ENCODE results near the gene ATP8A2.
"Not testable (repeated sequence)": the region's sequence is repeated elsewhere in the genome, so short reads cannot be mapped to it uniquely, and the experiment has no call there.

ATP8A2 gene

DNA sequence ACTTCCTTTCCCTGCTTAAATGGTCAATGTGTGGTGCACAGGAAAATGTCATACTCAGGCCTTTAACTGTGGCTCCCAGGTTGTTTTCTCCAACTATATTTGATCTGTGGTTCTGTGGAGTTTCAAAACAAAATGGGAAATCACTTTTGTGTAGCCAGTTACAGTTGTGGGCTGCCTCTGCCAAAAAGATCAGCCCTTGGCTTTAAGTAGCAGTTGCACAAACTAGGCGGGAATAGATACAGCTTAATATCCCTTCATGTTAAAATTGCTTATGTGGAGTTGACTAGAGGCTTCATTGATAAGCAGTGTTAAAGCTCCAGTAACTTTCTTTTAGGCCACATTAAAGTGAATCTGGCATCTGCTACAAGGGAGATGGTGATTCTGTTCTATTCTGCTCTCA is 395.2 kb downstream of the ATP8A2 start:
- no peak for DNase-seq (ENCODE audit: low read depth in 2 of 2)

- DNase-seq (ENCODE audit: low read depth in 2 of 2), result no peak
These were observed 396.6 kb downstream of the ATP8A2 start for GRCh38 chr13:25768376-25768775.

GRCh38 chr13:25768838-25769237 is 397.1 kb downstream of the ATP8A2 start:
- no peak for DNase-seq (ENCODE audit: low read depth in 2 of 2)

GRCh38 chr13:25770601-25771000 is 398.8 kb downstream of the ATP8A2 start:
- no peak for DNase-seq (ENCODE audit: low read depth in 2 of 2)

DNA sequence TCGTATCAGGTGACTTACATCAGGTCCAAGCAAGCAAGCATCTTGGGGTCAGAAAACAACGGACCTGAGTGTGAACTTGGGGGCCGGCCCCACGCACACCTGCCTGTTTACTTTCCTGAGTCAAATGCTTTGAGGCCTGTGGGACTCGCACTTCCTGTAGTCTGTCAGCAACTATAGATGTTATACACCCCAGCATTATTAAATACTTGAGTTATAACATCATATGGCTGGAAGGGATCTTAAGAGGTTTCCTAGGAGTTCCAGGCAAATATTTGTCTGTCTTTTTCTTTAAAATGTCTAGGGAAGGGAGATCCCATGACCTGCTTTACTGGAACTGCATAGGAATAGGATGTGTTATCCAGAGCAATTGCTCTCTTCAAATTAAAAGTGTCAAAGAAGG is 399.4 kb downstream of the ATP8A2 start:
- DNase-seq (ENCODE audit: low read depth in 2 of 2), result no peak

GRCh38 chr13:25771641-25772478 is 400.1 kb downstream of the ATP8A2 start:
- DNase-seq (ENCODE audit: low read depth in 2 of 2), result no peak

DNA sequence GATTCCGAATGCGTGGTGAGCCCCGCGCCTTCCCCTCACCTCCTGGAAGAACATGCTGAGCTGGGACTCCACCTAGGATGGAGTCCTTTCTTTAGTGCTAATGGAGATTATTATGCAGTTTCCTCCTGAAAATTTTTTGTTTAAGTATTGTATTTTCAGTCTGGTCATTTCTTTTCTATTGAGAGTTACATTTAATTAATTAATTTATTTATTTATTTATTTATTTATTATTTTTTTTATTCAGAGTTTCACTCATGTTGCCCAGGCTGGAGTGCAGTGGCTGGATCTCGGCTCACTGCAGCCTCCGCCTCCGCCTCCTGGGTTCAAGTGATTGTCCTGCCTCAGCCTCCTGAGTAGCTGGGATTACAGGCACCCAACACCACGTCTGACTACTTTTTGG is 400.8 kb downstream of the ATP8A2 start:
- not testable (repeated sequence) for DNase-seq (ENCODE audit: low read depth in 2 of 2)

- not testable (repeated sequence) for DNase-seq (ENCODE audit: low read depth in 2 of 2)
These were observed 402.3 kb downstream of the ATP8A2 start for GRCh38 chr13:25774056-25774455.

DNA sequence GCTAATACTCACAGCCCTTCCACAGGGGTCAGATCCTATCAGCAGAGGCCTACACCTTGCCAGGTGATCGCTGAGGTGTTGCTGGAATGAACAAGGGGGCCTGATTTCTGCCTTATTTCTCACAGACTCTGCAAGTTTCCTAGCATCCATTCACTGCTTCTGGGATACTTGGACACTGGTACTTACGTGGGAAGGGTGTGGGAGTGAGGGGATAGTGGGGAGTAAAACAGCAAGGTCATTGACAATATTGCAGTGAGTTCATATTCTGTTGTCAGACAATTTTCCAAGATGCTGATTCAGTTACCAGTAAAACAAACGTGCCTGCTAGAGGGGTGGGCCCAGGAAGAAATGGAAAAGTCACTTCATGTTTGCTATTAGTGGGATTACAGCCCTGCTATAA is 403.5 kb downstream of the ATP8A2 start:
- no peak for DNase-seq (ENCODE audit: low read depth in 2 of 2)

GRCh38 chr13:25775986-25776385 is 404.2 kb downstream of the ATP8A2 start:
- no peak for DNase-seq (ENCODE audit: low read depth in 2 of 2)

DNA sequence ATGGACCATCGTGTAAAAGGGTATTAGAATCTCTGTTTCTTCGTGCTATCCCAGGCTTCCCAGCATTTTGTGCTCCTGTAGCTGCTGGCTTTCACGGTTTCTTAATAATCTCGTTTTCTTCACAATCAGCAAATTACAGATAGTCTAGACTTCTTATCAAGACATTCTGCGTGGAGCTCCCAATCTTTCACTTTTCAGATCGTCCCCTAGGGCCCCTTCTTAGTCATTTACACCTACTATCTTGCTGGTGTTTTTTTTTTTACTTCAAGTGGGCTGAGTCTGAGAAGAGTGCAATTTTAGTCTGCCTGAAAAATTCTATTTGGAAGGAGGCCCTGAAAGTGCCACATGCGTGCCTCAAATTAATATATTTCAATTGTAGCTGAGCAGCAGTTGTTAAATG is 404.9 kb downstream of the ATP8A2 start:
- no peak for DNase-seq (ENCODE audit: low read depth in 2 of 2)

DNA sequence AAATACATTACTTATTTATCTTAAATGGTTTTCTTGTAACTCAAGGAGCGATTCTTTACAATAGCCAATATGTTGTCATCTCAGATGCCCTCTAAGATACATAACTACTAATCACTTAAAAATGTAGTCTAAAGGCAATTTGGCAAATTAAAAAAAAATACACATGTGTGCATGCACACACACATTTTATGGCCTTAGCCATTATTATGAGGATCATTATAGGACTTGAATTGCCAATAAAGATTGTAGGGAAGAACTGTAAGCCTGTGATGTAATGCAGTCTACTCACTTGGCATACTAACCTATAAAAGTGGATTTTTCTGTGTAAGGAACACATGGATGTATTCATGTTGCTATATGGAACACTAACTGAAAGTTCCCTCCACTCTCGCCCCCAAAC is 405.7 kb downstream of the ATP8A2 start:
- DNase-seq (ENCODE audit: low read depth in 2 of 2), result no peak

DNA sequence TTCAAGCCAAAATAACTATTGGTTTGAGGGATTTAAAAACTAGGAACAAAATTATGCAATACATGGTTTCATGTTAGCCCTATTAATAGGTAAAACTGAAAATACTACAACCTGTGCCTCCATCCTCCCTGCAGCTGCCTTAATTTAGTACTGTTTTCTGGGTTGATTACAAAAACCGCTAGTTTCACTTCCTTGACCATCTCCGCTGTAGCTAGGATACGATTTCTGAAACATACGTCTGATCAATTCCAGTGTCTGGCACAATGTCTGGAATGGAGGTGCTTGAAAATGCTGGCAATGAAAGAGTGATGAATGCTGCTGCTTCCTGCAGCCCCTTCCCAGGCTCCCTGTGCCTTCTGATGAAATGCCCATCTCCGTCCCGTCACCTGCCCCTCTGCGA is 406.6 kb downstream of the ATP8A2 start:
- no peak for DNase-seq (ENCODE audit: low read depth in 2 of 2)

GRCh38 chr13:25778808-25779305 is 407.1 kb downstream of the ATP8A2 start:
- DNase-seq (ENCODE audit: low read depth in 2 of 2), result no peak

DNA sequence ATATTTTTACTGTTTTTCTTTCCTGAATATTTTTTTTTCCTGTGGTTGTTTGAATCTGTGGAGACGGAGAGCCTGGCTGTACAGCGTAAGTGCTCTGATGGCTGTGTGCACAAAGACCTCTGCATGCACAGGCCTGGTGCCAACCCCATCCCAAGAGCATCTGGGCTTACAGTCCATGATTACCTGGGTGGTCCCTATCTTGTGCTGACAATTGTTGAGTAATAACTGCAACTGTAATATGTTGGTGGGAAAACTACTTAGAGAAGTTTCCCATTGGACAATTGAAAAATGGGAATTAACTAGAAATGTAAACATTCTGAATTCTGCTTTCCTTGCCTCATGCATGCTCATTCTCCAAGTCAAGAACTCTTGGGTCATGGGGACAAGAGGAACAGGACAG is 411.3 kb downstream of the ATP8A2 start:
- no peak for DNase-seq (ENCODE audit: low read depth in 2 of 2)

GRCh38 chr13:25783601-25784024 is 411.8 kb downstream of the ATP8A2 start:
- DNase-seq (ENCODE audit: low read depth in 2 of 2), result no peak

GRCh38 chr13:25784119-25784518 is 412.3 kb downstream of the ATP8A2 start:
- DNase-seq (ENCODE audit: low read depth in 2 of 2), result no peak

GRCh38 chr13:25790137-25790536 is 418.4 kb downstream of the ATP8A2 start:
- DNase-seq (ENCODE audit: low read depth in 2 of 2), result not testable (repeated sequence)

DNA sequence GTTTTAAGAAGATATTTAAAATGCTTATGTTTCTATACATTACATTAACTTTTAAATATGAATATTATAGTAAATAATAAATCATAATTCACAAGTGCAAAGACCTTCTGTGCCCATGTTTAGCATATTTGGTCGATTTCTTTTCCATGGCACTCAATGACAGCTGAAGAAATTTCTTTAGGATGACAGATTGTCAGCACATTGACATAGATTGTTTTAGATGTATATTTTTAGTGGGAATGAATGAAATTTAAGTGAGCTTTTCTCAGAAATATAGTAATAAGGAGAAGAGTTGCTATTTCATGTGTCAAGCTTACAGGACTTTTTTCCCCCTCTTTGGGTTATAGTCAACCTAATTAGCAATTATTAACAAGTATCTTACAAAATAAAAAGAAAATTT is 423.5 kb downstream of the ATP8A2 start:
- DNase-seq (ENCODE audit: low read depth in 2 of 2), result no peak

GRCh38 chr13:25796474-25796873 is 424.7 kb downstream of the ATP8A2 start:
- DNase-seq (ENCODE audit: low read depth in 2 of 2), result no peak

- DNase-seq (ENCODE audit: low read depth in 2 of 2), result no peak
These were observed 427.2 kb downstream of the ATP8A2 start for GRCh38 chr13:25798998-25799397.

DNA sequence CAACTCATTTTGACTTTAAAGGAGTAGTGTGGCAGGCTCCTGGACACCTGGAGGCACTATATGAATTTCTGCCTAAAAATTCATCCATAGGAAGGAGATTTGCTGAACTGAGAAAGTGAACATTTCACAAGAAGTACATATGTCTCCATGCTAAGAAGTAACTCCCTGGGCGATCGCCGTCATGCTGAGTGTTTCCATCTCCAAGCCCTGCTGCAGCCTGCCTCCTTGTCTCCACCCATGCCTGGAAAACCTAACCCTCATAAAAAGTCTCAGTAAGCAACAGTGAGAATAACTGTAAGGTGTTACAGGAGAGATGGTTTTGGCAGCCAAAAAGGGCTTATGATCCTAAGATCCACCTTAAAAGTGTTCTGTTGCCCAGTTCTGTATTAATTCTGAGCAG is 428.7 kb downstream of the ATP8A2 start:
- DNase-seq (ENCODE audit: low read depth in 2 of 2), result no peak

DNA sequence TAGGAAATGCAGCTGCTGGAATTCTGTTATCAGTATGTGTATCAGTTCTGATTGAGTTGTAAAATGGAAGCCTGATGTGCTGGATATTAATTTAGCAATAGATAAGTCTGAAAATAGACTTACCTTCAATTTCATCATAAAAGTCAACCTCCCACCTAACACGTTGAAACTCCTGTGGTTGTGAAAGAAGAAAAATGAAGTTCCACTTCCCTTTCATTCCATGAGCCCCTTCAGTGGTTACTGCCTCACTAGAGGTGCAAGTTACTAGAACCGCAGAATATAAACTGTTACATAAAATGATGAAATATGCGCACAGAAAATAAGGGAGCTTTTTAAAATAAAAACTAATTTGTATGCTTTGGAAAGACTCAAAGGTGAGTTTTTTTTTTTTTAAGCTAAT is 430.8 kb downstream of the ATP8A2 start:
- DNase-seq (ENCODE audit: low read depth in 2 of 2), result no peak

DNA sequence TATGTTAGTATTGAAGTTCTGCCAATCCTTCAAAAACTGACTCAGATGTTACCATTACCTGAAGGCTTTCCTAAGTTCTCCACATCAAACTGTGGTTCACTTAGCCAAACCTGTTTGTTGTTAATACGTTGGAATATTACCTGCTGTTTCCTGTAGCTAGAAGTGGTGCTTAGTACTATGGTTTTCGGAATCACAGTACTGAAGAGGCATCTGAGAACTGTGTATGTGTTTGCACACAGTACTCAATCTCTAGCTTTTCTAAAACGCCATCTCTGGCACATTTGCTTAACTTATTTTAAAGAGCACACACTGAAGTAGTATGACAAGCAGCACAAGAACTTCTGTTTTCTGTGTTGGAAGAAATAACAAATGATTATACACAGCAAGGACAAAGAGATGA is 431.9 kb downstream of the ATP8A2 start:
- no peak for DNase-seq (ENCODE audit: low read depth in 2 of 2)
